Retinal pigment epithelial cell (primary cell): ENCODE measurements around the gene SH2D1B.
"Not testable (repeated sequence)": the region's sequence is repeated elsewhere in the genome, so short reads cannot be mapped to it uniquely, and the experiment has no call there.

Source experiments
- DNase-seq: peaks from one replicate; pipeline ENCODE4 v3.0.0-alpha.2; 2010; ENCODE audit warnings: low read depth
- H3K4me3 ChIP-seq: 2 replicates; pipeline ENCODE4 v1.5.1; 2011; ENCODE audit warnings: mild to moderate bottlenecking, low read length, control low read depth, moderate library complexity
- CTCF ChIP-seq: conservative IDR thresholded peaks from 2 replicates; pipeline ENCODE4 v1.5.1; 2011; ENCODE audit warnings: low read depth, low read length, control low read depth, inconsistent platforms

SH2D1B gene

DNA sequence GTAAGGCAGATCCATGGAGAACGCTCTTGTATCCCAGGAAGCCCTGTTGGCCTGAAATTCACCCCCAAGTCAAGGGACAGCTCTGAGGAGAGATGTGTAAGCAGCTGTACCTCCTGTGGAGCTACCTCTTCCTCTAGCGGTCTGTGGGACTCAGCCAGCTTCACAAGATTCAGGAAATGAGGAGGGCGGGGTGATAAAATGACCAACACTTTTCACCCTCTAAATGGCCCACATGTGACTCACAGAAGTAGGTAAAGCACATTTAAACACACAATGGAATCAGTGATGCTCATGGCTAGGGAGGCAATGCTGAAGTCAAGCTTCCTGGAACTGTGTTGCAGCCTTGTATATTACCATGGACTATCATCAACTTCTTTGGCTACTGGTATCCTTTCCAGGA lies at the start of gene SH2D1B:
Gene SH2D1B (minus strand): TSS at position 135 of the 400 bp plus-strand sequence. CDS start 120 bp downstream, at position 15.
- DNase-seq = no peak
- H3K4me3 ChIP-seq = no peak within 1 kb of the TSS
- no peak for TF ChIP-seq CTCF

- no peak for TF ChIP-seq CTCF
- no peak for DNase-seq
- H3K4me3 ChIP-seq = no peak overlapping the region
Measured at GRCh38 chr1:162458236-162458635, 46.3 kb upstream of the SH2D1B start.

DNA sequence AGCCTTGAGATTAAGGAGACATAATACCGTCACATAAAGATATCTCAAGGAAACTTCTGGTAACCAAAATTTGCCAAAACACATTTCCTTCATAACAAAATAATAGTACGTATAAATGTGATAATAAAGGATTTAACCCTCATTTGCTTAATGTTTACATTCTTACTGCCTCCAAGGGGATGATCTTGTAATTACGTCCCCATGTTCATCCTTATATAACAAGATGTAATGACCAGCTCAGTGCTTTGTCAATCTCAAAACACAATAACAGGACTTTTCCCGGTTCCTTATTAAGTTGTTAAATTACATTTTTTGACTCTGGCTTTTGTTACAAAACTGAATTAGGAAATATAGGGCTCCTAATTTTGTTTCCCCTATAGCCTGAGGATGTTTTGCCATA lies 44.4 kb upstream of the SH2D1B start:
- no peak for TF ChIP-seq CTCF
- H3K4me3 ChIP-seq = no peak overlapping the region
- DNase-seq = no peak

- H3K4me3 ChIP-seq, DNase-seq: not testable (repeated sequence)
Measured at GRCh38 chr1:162454361-162454760, 42.4 kb upstream of the SH2D1B start.

GRCh38 chr1:162446946-162447345 lies 35.0 kb upstream of the SH2D1B start:
- DNase-seq = no peak
- H3K4me3 ChIP-seq = no peak overlapping the region
- TF ChIP-seq CTCF = no peak

DNA sequence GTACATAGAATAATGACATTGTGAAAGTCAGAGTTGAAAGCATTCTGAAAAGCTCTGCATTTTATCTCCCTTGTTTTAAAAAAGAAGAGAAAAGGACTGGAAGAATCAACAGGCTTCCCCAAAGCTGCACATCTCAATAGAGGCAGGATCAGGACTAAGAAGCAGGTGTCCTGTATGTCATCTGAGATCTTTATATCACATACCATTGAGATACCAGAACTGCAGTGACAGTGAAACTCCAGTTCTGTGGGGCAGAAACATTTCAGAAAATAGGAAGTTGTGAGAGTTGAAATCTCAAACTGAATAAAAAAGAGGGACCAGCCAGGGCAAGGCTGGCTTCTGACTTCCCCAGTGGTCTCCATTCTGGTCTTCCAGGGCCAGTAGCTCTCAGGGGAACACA lies 33.0 kb upstream of the SH2D1B start:
- no peak for TF ChIP-seq CTCF
- no peak overlapping the region for H3K4me3 ChIP-seq
- no peak for DNase-seq

DNA sequence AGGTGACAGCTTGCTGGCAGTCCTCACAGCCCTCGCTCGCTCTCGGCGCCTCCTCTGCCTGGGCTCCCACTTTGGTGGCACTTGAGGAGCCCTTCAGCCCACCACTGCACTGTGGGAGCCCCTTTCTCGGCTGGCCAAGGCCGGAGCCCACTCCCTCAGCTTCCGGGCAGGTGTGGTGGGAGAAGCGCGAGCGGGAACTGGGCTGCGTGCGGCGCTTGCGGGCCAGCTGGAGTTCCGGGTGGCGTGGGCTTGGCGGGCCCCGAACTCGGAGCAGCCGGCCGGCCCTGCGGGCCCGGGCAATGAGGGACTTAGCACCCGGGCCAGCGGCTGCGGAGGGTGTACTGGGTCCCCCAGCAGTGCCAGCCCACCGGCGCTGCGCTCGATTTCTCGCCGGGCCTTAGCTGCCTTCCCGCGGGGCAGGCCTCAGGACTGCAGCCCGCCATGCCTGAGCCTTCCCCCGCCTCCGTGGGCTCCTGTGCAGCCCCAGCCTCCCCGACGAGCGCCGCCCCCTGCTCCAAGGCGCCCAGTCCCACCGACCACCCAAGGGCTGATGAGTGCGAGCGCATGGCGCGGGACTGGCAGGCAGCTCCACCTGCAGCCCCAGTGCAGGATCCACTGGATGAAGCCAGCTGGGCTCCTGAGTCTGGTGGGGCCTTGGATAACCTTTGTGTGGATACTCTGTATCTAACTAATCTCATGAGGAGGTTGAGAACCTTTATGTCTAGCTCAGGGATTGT lies 21.2 kb upstream of the SH2D1B start:
- not testable (repeated sequence) for DNase-seq, H3K4me3 ChIP-seq

GRCh38 chr1:162430583-162430982 lies 18.6 kb upstream of the SH2D1B start:
- DNase-seq = no peak
- TF ChIP-seq CTCF = no peak
- no peak overlapping the region for H3K4me3 ChIP-seq
